DMS53 treated with DMSO at 0.1 percent for 48 hours (cell line): ENCODE measurements around the gene NPC1.
"Not testable (repeated sequence)": the region's sequence is repeated elsewhere in the genome, so short reads cannot be mapped to it uniquely, and the experiment has no call there.

ENCODE experiments used
- DNase-seq: peaks from one replicate; lab custom pipeline; 2025; ENCODE audit not compliant: unreplicated experiment; lab: John Stamatoyannopoulos, UW

Gene NPC1

DNA sequence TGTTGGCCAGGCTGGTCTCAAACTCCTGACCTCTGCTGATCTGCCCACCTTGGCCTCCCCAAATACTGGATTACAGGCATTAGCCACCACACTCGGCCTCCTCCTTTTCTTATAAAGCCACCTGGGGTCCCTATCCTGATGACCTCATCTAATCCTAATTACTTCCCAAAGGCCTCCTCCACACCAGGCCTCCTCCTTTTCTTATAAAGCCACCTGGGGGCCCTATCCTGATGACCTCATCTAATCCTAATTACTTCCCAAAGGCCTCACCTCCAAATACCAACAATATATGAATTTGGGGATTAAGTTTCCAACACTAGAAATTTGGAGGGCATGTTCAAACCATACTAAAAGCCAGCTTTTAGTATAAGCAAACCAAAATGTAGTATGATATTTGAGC is 92.7 kb downstream of the NPC1 start:
- no peak for DNase-seq

DNA sequence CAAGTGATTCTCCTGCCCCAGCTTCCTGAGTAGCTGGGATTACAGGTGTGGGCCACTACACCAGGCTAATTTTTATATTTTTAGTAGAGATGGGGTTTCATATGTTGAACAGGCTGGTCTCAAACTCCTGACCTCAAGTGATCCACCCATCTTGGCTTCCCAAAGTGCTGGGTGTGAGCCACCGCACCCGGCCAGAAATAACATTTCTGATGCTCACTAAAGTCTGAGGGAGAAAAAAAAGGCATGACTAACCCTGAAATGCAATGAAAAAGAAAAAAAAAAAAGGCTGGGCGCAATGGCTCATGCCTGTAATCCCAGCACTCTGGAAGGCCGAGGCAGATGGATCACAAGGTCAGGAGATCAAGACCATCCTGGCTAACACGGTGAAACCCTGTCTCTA is 96.7 kb downstream of the NPC1 start:
- not testable (repeated sequence) for DNase-seq

DNA sequence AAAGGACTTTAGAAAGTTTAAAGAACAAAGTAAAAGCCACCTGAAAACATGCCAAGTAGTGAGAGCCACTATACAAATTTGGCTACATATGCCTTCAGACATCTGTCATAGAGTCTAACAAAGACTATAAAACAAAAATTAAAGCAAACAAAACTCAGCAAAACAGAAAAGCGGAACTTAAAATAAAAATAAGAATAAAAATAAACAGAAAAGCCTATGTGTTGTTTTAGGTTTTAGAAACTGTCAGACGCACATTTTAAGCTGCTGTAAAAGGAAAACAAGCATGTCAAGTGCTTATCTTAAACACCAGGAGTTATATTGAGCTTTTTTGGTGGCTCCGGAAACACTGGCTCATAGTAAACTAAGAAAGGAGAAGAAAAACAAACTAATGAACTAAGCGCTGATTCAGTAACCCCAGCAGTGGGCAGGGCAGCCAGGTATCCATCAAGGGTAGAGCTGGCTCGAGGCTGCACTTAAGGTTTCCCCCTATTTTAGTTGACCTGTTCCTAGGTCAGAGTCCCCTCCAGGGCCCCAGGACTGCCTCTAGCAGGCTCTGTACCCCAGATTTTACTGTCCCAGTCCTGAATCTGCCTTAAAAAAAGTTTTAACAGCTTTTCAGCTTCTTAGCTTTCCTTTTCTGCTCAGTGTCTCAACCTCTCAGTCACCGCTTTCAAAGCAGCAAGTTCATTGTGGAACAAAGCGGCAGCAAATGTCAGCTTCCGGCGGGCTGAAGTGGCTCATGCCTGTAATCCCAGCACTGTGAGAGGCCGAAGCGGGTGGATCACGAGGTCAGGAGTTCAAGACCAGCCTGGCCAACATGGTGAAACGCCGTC is 98.4 kb downstream of the NPC1 start:
- DNase-seq, result no peak

DNA sequence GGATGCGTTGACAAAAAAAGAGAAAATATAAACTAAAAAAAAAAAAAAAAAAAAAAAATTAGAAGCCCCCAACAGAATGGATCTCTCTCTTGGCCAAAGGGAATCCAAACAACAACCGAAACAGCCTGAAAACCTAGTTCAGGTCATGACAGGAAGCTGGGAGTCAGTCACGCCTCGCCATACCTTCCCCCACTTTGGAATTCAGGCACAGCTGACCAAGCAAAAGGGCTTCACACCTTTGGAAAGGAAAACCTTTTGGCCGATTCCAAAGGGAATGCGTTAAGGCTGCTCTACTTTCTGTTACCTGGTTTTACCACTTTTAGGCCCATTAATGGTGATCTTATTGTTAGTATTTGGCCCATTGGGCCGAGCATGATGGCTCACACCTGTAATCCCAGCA is 100.9 kb downstream of the NPC1 start:
- DNase-seq, result no peak

DNA sequence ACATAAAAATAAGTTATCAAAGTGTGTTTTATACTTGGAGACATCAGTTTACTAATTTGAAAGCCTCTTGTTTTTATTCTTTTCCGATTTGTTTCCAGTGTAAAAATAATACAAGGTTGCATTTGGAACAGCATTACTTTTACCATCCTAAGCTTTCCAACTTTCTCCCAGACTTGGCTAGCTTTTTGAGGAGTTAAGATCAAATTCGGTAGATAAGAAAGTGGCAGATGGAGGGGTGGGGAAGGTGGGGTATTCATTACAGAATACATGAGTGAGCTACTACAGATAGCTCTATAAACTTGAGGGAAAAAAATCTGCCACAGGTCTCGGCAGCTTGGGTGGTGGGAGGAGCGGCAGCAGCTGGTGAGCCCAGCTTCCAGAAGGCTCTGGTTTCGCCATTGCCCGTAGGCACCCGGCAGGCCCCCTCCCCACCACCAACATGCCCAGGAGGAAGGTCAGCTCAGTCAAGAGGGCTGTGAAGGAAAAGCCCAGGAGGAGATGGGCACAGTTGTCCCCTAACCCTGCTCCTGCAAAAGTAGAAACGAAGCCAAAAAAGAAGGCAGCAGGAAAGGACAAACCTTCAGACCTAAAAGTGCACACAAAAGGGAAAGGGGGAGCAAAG is 101.6 kb downstream of the NPC1 start:
- DNase-seq, result no peak
